Cardiac fibroblast (primary cell): ENCODE data around the gene FAM228A.

Experiments
- DNase-seq, 2 donors: peaks; one replicate each; pipeline versions ENCODE4 v3.0.0 to v3.0.0-alpha.2; 2010; ENCODE audit warnings: low read depth in 2 of 2
- H3K4me3 ChIP-seq, 2 donors: replicated peaks in 1 of 2; 1 replicate in 1 of 2; 2 replicates in 1 of 2; pipeline ENCODE4 v1.5.1; 2011; ENCODE audit warnings: low read depth in 2 of 2, low read length in 2 of 2, mild to moderate bottlenecking in 2 of 2, moderate library complexity in 1 of 2
- TF ChIP-seq, protein P1 (sequence below): IDR thresholded peaks from one replicate; pipeline ENCODE4 v1.5.1; 2011; ENCODE audit warnings: low read depth, mild to moderate bottlenecking, low read length, inconsistent platforms

Gene FAM228A

DNA sequence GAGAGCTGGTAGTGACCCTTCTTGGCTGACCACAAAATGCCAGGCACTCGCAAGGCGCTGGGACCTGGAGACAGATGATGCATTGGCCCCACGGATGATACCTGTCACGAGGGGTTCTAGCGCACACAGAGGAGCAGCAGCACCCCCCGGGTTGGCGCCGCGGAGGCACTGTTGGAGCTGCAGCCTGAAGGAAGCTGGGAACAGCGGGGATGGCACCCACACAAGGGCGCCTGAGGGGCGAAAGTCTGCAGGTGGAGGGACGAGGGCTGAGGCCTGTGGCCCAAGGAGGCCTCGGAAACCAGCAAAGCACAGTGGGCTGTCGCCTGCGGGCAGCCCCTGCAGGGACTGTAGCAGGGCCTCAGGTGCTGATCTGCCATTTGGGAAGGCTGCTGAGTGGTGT lies 33.6 kb downstream of the FAM228A start:
- no peak for DNase-seq
- H3K4me3 ChIP-seq = no peak overlapping the region
- TF ChIP-seq, protein P1, sequence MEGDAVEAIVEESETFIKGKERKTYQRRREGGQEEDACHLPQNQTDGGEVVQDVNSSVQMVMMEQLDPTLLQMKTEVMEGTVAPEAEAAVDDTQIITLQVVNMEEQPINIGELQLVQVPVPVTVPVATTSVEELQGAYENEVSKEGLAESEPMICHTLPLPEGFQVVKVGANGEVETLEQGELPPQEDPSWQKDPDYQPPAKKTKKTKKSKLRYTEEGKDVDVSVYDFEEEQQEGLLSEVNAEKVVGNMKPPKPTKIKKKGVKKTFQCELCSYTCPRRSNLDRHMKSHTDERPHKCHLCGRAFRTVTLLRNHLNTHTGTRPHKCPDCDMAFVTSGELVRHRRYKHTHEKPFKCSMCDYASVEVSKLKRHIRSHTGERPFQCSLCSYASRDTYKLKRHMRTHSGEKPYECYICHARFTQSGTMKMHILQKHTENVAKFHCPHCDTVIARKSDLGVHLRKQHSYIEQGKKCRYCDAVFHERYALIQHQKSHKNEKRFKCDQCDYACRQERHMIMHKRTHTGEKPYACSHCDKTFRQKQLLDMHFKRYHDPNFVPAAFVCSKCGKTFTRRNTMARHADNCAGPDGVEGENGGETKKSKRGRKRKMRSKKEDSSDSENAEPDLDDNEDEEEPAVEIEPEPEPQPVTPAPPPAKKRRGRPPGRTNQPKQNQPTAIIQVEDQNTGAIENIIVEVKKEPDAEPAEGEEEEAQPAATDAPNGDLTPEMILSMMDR = no peak

DNA sequence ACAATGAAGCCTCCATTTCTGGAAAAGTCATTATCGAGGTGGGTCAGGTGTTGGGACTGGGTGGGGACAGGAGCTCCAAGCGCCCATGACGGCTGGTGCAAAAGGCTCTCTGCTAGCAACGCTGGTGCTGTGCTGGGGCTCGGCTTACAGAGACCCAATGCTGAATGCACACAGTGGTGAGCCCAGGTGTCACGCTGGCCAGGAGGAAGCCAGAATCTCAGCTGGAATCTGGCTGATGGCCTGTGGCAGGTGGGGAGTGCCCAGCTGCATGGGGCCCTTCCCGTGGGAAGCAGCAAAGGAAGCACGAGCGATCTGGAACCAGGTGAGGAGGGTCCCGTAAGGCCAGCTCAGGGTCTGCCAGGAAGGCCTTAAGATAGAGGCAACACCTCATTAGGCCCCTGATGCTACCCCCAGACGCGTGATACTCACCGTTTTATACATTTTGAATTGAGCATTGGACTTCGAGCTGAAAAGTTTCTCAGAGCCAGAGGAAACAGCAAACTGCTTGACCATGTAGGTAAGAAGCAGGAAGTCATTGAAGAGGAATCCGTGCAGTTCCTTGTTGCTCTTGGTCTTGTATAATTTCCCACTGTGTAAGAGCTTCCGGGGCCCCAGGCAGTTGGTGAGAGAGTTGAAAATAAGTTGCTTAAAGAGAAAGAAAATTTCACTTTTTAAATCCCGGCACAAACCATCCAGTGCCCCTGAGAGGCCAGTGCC lies 34.7 kb downstream of the FAM228A start:
- no peak overlapping the region for H3K4me3 ChIP-seq
- TF ChIP-seq, protein P1 = no peak
- no peak for DNase-seq

DNA sequence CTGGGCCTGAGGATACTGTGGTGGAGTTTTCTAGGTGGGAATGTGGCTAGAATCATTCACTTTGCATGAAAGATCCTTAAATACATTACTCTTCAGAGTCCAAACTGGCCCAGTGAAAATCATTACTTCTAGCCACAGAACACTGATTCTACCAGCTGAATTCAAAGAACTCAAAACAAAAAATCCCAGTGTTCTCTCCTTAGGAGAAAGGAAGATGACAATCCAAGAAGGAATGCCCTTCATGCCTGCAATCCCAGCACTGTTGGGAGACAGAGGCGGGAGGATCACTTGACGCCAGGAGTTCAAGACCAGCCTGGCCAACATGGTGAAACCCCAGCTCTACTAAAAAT lies 35.2 kb downstream of the FAM228A start:
- no peak for DNase-seq
- TF ChIP-seq, protein P1 = no peak
- H3K4me3 ChIP-seq = no peak overlapping the region

DNA sequence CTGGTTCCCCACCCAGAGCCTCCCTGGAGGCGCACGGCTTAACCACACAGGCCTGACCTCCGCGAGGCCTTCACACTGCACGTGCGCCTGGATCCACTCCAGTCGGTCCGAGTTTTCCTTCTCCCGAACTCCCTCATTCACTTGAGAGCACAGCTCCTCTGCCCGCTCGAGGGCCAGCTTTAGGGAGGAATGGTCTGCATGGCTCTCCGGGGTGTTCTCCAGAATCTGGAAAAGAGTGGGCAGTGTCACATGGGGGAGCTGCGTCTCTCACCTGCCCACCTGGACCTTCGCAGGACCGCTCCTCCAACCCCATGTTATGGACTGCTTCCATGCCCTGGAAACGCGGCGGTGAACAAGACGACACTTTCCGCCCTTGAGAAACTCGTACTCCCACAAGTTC lies 35.9 kb downstream of the FAM228A start:
- no peak overlapping the region for H3K4me3 ChIP-seq
- no peak for DNase-seq
- TF ChIP-seq, protein P1 = no peak

DNA sequence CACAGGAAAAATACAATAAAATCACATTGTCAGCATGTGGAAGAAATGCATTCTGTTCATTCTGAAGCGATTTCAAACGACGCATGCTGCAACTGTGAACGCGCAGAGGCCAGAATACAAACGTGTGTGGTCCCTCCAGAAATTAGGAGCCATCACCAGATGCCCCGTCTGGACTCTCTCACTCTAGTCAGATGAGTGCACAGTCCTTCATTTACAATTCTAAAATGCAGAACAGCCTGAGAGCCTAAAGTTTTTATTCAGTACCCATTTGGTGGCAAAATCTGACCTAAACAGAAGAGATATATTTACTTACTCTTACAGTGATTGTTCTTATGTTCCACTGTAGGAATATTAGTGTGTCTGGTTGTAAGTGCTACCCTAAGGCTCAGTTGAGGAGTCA lies 36.6 kb downstream of the FAM228A start:
- DNase-seq = no peak
- TF ChIP-seq, protein P1 = no peak
- no peak overlapping the region for H3K4me3 ChIP-seq

DNA sequence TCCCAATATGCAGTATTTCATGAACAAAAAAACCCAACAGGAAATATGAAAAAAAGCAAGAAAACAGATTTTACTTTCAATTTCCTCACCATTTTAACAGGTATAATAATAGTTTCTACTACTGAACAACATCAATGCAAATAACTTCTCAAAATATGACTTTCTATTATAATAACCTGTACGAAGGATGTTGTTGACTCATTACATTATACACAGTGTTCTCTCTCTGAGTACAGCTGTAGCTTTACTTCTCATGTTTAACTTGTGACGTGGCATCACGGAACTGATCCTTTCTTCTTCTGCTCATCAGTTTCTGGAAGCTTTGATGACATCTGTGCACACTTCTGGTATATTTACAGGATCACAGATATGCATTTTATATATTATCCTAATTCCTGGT lies 40.0 kb downstream of the FAM228A start:
- TF ChIP-seq, protein P1 = no peak
- no peak for DNase-seq
- H3K4me3 ChIP-seq = no peak overlapping the region
